Mucosa of rectum (tissue), 2 donors: ENCODE results near the gene HCN4.

Source experiments
- H3K27ac ChIP-seq, 2 donors: one replicate each; pipeline ENCODE4 v1.7.0; 2013; ENCODE audit warnings: inconsistent platforms in 2 of 2, low read depth in 2 of 2, low read length in 2 of 2
- H3K27me3 ChIP-seq, 2 donors: one replicate each; pipeline ENCODE4 v1.7.0; 2013; ENCODE audit warnings: low read length in 2 of 2; ENCODE audit not compliant: control insufficient read depth in 2 of 2, insufficient read depth in 2 of 2
- H3K36me3 ChIP-seq, 2 donors: one replicate each; pipeline ENCODE4 v1.7.0; 2013; ENCODE audit warnings: low read length in 2 of 2; ENCODE audit not compliant: control insufficient read depth in 2 of 2, insufficient read depth in 2 of 2
- H3K4me1 ChIP-seq, 2 donors: one replicate each; pipeline ENCODE4 v1.7.0; 2013; ENCODE audit warnings: low read length in 2 of 2, mild to moderate bottlenecking in 1 of 2; ENCODE audit not compliant: control insufficient read depth in 2 of 2, insufficient read depth in 2 of 2
- H3K4me3 ChIP-seq, 2 donors: one replicate each; pipeline ENCODE4 v1.7.0; 2013; ENCODE audit warnings: low read length in 2 of 2
- H3K9ac ChIP-seq, 2 donors: one replicate each; pipeline ENCODE4 v1.7.0; 2013; ENCODE audit warnings: low read length in 2 of 2, low read depth in 1 of 2, mild to moderate bottlenecking in 1 of 2
- H3K9me3 ChIP-seq, 2 donors: one replicate each; pipeline ENCODE4 v1.7.0; 2013; ENCODE audit warnings: low read length in 2 of 2; ENCODE audit not compliant: control insufficient read depth in 2 of 2
- donor health status: healthy.
- donor health status: Normal muscosa, but diverticular disease.

Gene HCN4

GRCh38 chr15:73353734-73354133 is 15.0 kb downstream of the HCN4 start:
- Histone ChIP-seq H3K9ac (no peak overlapping the region), H3K9me3 (no peaks in the 10 kb centered on the region), H3K27ac (no peak overlapping the region), H3K4me1 (peaks cover 0 to 3% of the 10 kb centered on the region in 2 donors), H3K4me3 (no peak overlapping the region), H3K36me3 (no peaks in the 10 kb centered on the region), H3K27me3 (no peaks in the 10 kb centered on the region)

GRCh38 chr15:73352082-73352481 is 16.7 kb downstream of the HCN4 start:
- no peaks in the 10 kb centered on the region for H3K9me3 ChIP-seq
- H3K4me3 ChIP-seq = no peak overlapping the region
- no peak overlapping the region for H3K27ac ChIP-seq
- no peak overlapping the region for H3K9ac ChIP-seq
- no peaks in the 10 kb centered on the region for H3K4me1 ChIP-seq
- no peaks in the 10 kb centered on the region for H3K36me3 ChIP-seq
- no peaks in the 10 kb centered on the region for H3K27me3 ChIP-seq

GRCh38 chr15:73349191-73349590 is 19.6 kb downstream of the HCN4 start:
- H3K4me3 ChIP-seq = no peak overlapping the region
- H3K4me1 ChIP-seq = no peaks in the 10 kb centered on the region
- H3K9ac ChIP-seq = no peak overlapping the region
- H3K36me3 ChIP-seq = no peaks in the 10 kb centered on the region
- no peaks in the 10 kb centered on the region for H3K9me3 ChIP-seq
- no peak overlapping the region for H3K27ac ChIP-seq
- peaks cover 0 to 3% of the 10 kb centered on the region in 2 donors for H3K27me3 ChIP-seq

GRCh38 chr15:73346735-73347312 is 21.9 kb downstream of the HCN4 start:
- H3K9me3 ChIP-seq = no peaks in the 10 kb centered on the region
- no peak overlapping the region for H3K9ac ChIP-seq
- no peak overlapping the region for H3K4me3 ChIP-seq
- no peaks in the 10 kb centered on the region for H3K4me1 ChIP-seq
- H3K36me3 ChIP-seq = no peaks in the 10 kb centered on the region
- H3K27me3 ChIP-seq = peaks cover 0 to 3% of the 10 kb centered on the region in 2 donors
- no peak overlapping the region for H3K27ac ChIP-seq

- H3K27ac ChIP-seq = no peak overlapping the region
- peaks cover 0 to 3% of the 10 kb centered on the region in 2 donors for H3K27me3 ChIP-seq
- no peaks in the 10 kb centered on the region for H3K36me3 ChIP-seq
Measured at GRCh38 chr15:73345658-73346057, 23.1 kb downstream of the HCN4 start.

GRCh38 chr15:73344056-73344455 is 24.7 kb downstream of the HCN4 start:
- no peak overlapping the region for H3K9ac ChIP-seq
- no peak overlapping the region for H3K27ac ChIP-seq
- no peaks in the 10 kb centered on the region for H3K4me1 ChIP-seq
- H3K27me3 ChIP-seq = peaks cover 0 to 3% of the 10 kb centered on the region in 2 donors
- H3K36me3 ChIP-seq = no peaks in the 10 kb centered on the region
- H3K4me3 ChIP-seq = no peak overlapping the region
- H3K9me3 ChIP-seq = no peaks in the 10 kb centered on the region

More at GRCh38 chr15:73345658-73346057, 23.1 kb downstream of the HCN4 start:
- no peaks in the 10 kb centered on the region for H3K4me1 ChIP-seq
- H3K9ac ChIP-seq = no peak overlapping the region
- no peaks in the 10 kb centered on the region for H3K9me3 ChIP-seq
- H3K4me3 ChIP-seq = no peak overlapping the region

GRCh38 chr15:73341886-73342600 is 26.7 kb downstream of the HCN4 start:
- Histone ChIP-seq H3K9me3 (no peaks in the 10 kb centered on the region), H3K4me3 (no peak overlapping the region), H3K4me1 (no peaks in the 10 kb centered on the region), H3K9ac (no peak overlapping the region), H3K36me3 (no peaks in the 10 kb centered on the region), H3K27me3 (peaks cover 0 to 3% of the 10 kb centered on the region in 2 donors), H3K27ac (no peak overlapping the region)

- Histone ChIP-seq H3K4me3 (no peak overlapping the region), H3K4me1 (no peaks in the 10 kb centered on the region), H3K27me3 (no peaks in the 10 kb centered on the region), H3K9ac (no peak overlapping the region), H3K9me3 (no peaks in the 10 kb centered on the region), H3K36me3 (no peaks in the 10 kb centered on the region), H3K27ac (no peak overlapping the region)
Measured at GRCh38 chr15:73340502-73341192, 28.1 kb downstream of the HCN4 start.

- no peaks in the 10 kb centered on the region for H3K36me3 ChIP-seq
- H3K9ac ChIP-seq = no peak overlapping the region
- no peak overlapping the region for H3K4me3 ChIP-seq
- H3K27me3 ChIP-seq = peaks cover 0 to 3% of the 10 kb centered on the region in 2 donors
- no peaks in the 10 kb centered on the region for H3K4me1 ChIP-seq
- H3K27ac ChIP-seq = no peak overlapping the region
- no peaks in the 10 kb centered on the region for H3K9me3 ChIP-seq
Measured at GRCh38 chr15:73338606-73339374, 30.0 kb downstream of the HCN4 start.

- Histone ChIP-seq H3K9ac (no peak overlapping the region), H3K9me3 (no peaks in the 10 kb centered on the region), H3K4me3 (no peak overlapping the region), H3K36me3 (no peaks in the 10 kb centered on the region), H3K27me3 (peaks cover 0 to 3% of the 10 kb centered on the region in 2 donors), H3K4me1 (no peaks in the 10 kb centered on the region), H3K27ac (no peak overlapping the region)
Measured at GRCh38 chr15:73338058-73338457, 30.7 kb downstream of the HCN4 start.
